H1 (cell line): ENCODE measurements around the gene UBASH3B. TPM values are rescaled to one million over a fixed set of nuclear protein-coding genes. Genes with fewer than 3 reads are reported as not detected.
A peak's percentile ranks its signal among the peaks of the same experiment; 100 is the strongest.

Source experiments
- CTCF ChIA-PET: fragments of 300-600 bp; sonication (Branson Sonifier 250); formaldehyde crosslinking; loops from one replicate; lab custom pipeline; 2021; ENCODE audit not compliant: partially characterized antibody; lab: Charles Lee
- POLR2A ChIA-PET: fragments of 300-600 bp; sonication (Branson Sonifier 250); formaldehyde crosslinking; loops from one replicate; lab custom pipeline; 2021; ENCODE audit warnings: inconsistent platforms; ENCODE audit not compliant: partially characterized antibody; lab: Charles Lee
- DNase-seq, 2 experiments: peaks; one replicate each; pipeline versions ENCODE4 v3.0.0 to v3.0.0-alpha.2; 2010 to 2022; ENCODE audit warnings: low spot score in 2 of 2, low read depth in 1 of 2, mixed read lengths in 1 of 2
- FAIRE-seq: peaks from 2 replicates; lab custom pipeline; 2011; peaks lifted over from hg19 to GRCh38; lab: Jason Lieb, UNC
- H2AFZ ChIP-seq: 2 replicates; pipeline ENCODE4 v1.8.1; 2012; ENCODE audit warnings: low read length, inconsistent platforms
- H2AK5ac ChIP-seq: 2 replicates; pipeline ENCODE4 v1.6.1; 2013; ENCODE audit warnings: low read depth, low read length
- H2BK120ac ChIP-seq: replicated peaks from 2 replicates; pipeline ENCODE3; 2013; ENCODE audit warnings: low read depth, low read length, inconsistent platforms
- H2BK12ac ChIP-seq: 2 replicates; pipeline ENCODE4 v1.6.1; 2013; ENCODE audit warnings: low read depth, low read length
- H2BK15ac ChIP-seq: 2 replicates; pipeline ENCODE4 v1.6.1; 2013; ENCODE audit warnings: low read length
- H2BK20ac ChIP-seq: 2 replicates; pipeline ENCODE4 v1.6.1; 2013; ENCODE audit warnings: low read length
- H2BK5ac ChIP-seq: 2 replicates; pipeline ENCODE4 v1.6.1; 2013; ENCODE audit warnings: low read depth, low read length
- H3K14ac ChIP-seq: 2 replicates; pipeline ENCODE4 v1.6.1; 2013; ENCODE audit warnings: inconsistent platforms; ENCODE audit not compliant: insufficient read length
- H3K18ac ChIP-seq: 2 replicates; pipeline ENCODE4 v1.6.1; 2013; ENCODE audit warnings: low read length; ENCODE audit errors: extremely low read depth
- H3K23ac ChIP-seq: 2 replicates; pipeline ENCODE4 v1.6.1; 2013; ENCODE audit warnings: inconsistent platforms; ENCODE audit not compliant: insufficient read length
- H3K23me2 ChIP-seq: 2 replicates; pipeline ENCODE4 v1.6.1; 2013; ENCODE audit warnings: low read depth, low read length
- H3K27ac ChIP-seq: 2 replicates; pipeline ENCODE4 v1.6.1; 2011; ENCODE audit warnings: low read depth, low read length, inconsistent platforms
- H3K27me3 ChIP-seq, 4 experiments: replicated peaks in 1 of 4; 1 replicate in 1 of 4; 2 replicates in 3 of 4; pipeline versions ENCODE4 v1.6.1 to v1.8.1; 2011 to 2013; ENCODE audit warnings: low read length in 3 of 4, mild to moderate bottlenecking in 3 of 4, inconsistent platforms in 2 of 4, mixed read lengths in 2 of 4, moderate library complexity in 1 of 4; ENCODE audit not compliant: control insufficient read depth in 3 of 4, insufficient read depth in 3 of 4; ENCODE audit errors: extremely low read depth in 1 of 4
- H3K36me3 ChIP-seq, 4 experiments: 2 replicates each; pipeline versions ENCODE4 v1.6.1 to v1.8.1; 2011 to 2013; ENCODE audit warnings: mild to moderate bottlenecking in 4 of 4, low read length in 3 of 4, moderate library complexity in 2 of 4, control low read depth in 1 of 4, inconsistent platforms in 1 of 4; ENCODE audit not compliant: insufficient read depth in 4 of 4, control insufficient read depth in 2 of 4
- H3K4ac ChIP-seq: replicated peaks from 2 replicates; pipeline ENCODE3; 2013; ENCODE audit warnings: low read length, low read depth, mixed read lengths, inconsistent platforms; ENCODE audit not compliant: insufficient read length
- H3K4me1 ChIP-seq, 4 experiments: replicated peaks in 1 of 4; 1 replicate in 1 of 4; 2 replicates in 3 of 4; pipeline versions ENCODE4 v1.6.1 to v1.8.1; 2011 to 2013; ENCODE audit warnings: low read length in 3 of 4, inconsistent platforms in 2 of 4, mixed read lengths in 1 of 4; ENCODE audit not compliant: insufficient read depth in 4 of 4, control insufficient read depth in 3 of 4
- H3K4me2 ChIP-seq, 2 experiments: 2 replicates each; pipeline versions ENCODE4 v1.6.1 to v1.8.1; 2011 to 2013; ENCODE audit warnings: low read depth in 2 of 2, low read length in 2 of 2, control low read depth in 1 of 2, inconsistent platforms in 1 of 2, mild to moderate bottlenecking in 1 of 2; ENCODE audit not compliant: insufficient read depth in 1 of 2
- H3K4me3 ChIP-seq, 4 experiments: fragments of 200-600, 300-600 bp in 1 of 4; sonication (generic), shearing (Covaris generic), sonication (Bioruptor Twin) in 1 of 4; 2 replicates each; pipeline versions ENCODE4 v1.5.1 to v1.8.1; 2011 to 2016; ENCODE audit warnings: low read length in 4 of 4, low read depth in 3 of 4, control low read depth in 2 of 4, inconsistent platforms in 2 of 4, mild to moderate bottlenecking in 2 of 4, mixed read lengths in 1 of 4, moderate library complexity in 1 of 4; ENCODE audit not compliant: insufficient read depth in 2 of 4; ENCODE audit errors: extremely low read depth in 1 of 4
- H3K56ac ChIP-seq: replicated peaks from 2 replicates; pipeline ENCODE3; 2013; ENCODE audit warnings: low read depth, mild to moderate bottlenecking, mixed read lengths, low read length, inconsistent platforms; ENCODE audit not compliant: insufficient read length
- H3K79me1 ChIP-seq: 2 replicates; pipeline ENCODE4 v1.6.1; 2013; ENCODE audit warnings: low read depth, low read length, control low read depth
- H3K79me2 ChIP-seq, 2 experiments: 2 replicates each; pipeline versions ENCODE4 v1.6.1 to v1.8.1; 2012 to 2013; ENCODE audit warnings: low read length in 2 of 2, mild to moderate bottlenecking in 2 of 2, inconsistent platforms in 1 of 2; ENCODE audit not compliant: insufficient read depth in 2 of 2, control insufficient read depth in 1 of 2
- H3K9ac ChIP-seq, 4 experiments: replicated peaks in 1 of 4; 1 replicate in 1 of 4; 2 replicates in 3 of 4; pipeline versions ENCODE4 v1.6.1 to v1.8.1; 2011 to 2013; ENCODE audit warnings: low read depth in 3 of 4, low read length in 3 of 4, control low read depth in 2 of 4, mild to moderate bottlenecking in 2 of 4, moderate library complexity in 2 of 4, inconsistent platforms in 1 of 4; ENCODE audit errors: extremely low read depth in 1 of 4
- H3K9me3 ChIP-seq, 2 experiments: 2 replicates each; pipeline versions ENCODE4 v1.6.1 to v1.8.1; 2012 to 2013; ENCODE audit warnings: mild to moderate bottlenecking in 2 of 2, moderate library complexity in 2 of 2, control low read depth in 1 of 2, inconsistent platforms in 1 of 2, low read depth in 1 of 2, low read length in 1 of 2, mixed read lengths in 1 of 2; ENCODE audit not compliant: insufficient read depth in 2 of 2
- H4K20me1 ChIP-seq, 2 experiments: replicated peaks in 1 of 2; 2 replicates each; pipeline versions ENCODE3 to v1.8.1; 2011 to 2013; ENCODE audit warnings: inconsistent platforms in 2 of 2, low read length in 2 of 2, mild to moderate bottlenecking in 1 of 2; ENCODE audit not compliant: insufficient read depth in 2 of 2, control insufficient read depth in 1 of 2
- H4K5ac ChIP-seq: 2 replicates; pipeline ENCODE4 v1.6.1; 2013; ENCODE audit warnings: low read length, low read depth, mixed read lengths, inconsistent platforms; ENCODE audit not compliant: insufficient read length
- H4K8ac ChIP-seq: 2 replicates; pipeline ENCODE4 v1.8.0; 2013; ENCODE audit warnings: mild to moderate bottlenecking, moderate library complexity, low read length, inconsistent platforms; ENCODE audit not compliant: insufficient read depth; ENCODE audit errors: extremely low read depth
- H4K91ac ChIP-seq: replicated peaks from 2 replicates; pipeline ENCODE3; 2013; ENCODE audit warnings: low read length, mixed read lengths, inconsistent platforms; ENCODE audit not compliant: insufficient read length
- CHD1 ChIP-seq: IDR thresholded peaks from 2 replicates; pipeline ENCODE4 v1.6.1; 2012; ENCODE audit warnings: low read depth, low read length, improper control_type of control experiment
- FOSL1 ChIP-seq: IDR thresholded peaks from 2 replicates; pipeline ENCODE4 v1.6.1; 2011; ENCODE audit warnings: mild to moderate bottlenecking, low read depth, low read length, moderate library complexity; ENCODE audit not compliant: insufficient read depth
- MAFK ChIP-seq: IDR thresholded peaks from 2 replicates; pipeline ENCODE4 v1.6.1; 2012; ENCODE audit warnings: low read depth, mild to moderate bottlenecking, improper control_type of control experiment, low read length
- NANOG ChIP-seq: IDR thresholded peaks from 2 replicates; pipeline ENCODE4 v1.6.1; 2011; ENCODE audit warnings: low read length, low read depth, mild to moderate bottlenecking, inconsistent platforms; ENCODE audit not compliant: insufficient read depth, poor library complexity, severe bottlenecking
- RXRA ChIP-seq: IDR thresholded peaks from 2 replicates; pipeline ENCODE4 v1.6.1; 2011; ENCODE audit warnings: low read depth, mild to moderate bottlenecking, low read length, moderate library complexity; ENCODE audit not compliant: insufficient read depth
- SIN3A ChIP-seq, 2 experiments: IDR thresholded peaks in 1 of 2; conservative IDR thresholded peaks in 1 of 2; 2 replicates each; pipeline ENCODE4 v1.6.1; 2011 to 2012; ENCODE audit warnings: low read length in 2 of 2, improper control_type of control experiment in 1 of 2, low read depth in 1 of 2, mild to moderate bottlenecking in 1 of 2
- SP4 ChIP-seq: IDR thresholded peaks from 2 replicates; pipeline ENCODE4 v1.6.1; 2012; ENCODE audit warnings: low read length, inconsistent platforms
- TCF12 ChIP-seq: IDR thresholded peaks from 2 replicates; pipeline ENCODE4 v1.6.1; 2011; ENCODE audit warnings: low read depth, mild to moderate bottlenecking, low read length
- WGBS, 2 experiments: shearing (Covaris generic) in 1 of 2; methylation state at CpG; one replicate each; pipeline versions ENCODE4 v1.1.6 to v1.1.7; 2013 to 2015; ENCODE audit warnings: low lambda C conversion rate in 2 of 2, mixed read lengths in 2 of 2, inconsistent platforms in 1 of 2, low coverage in 1 of 2, missing lambda C conversion rate in 1 of 2; ENCODE audit not compliant: insufficient replicate concordance in 2 of 2, insufficient coverage in 1 of 2, insufficient read length in 1 of 2; ENCODE audit errors: extremely low coverage in 1 of 2, missing lambda C conversion rate in 1 of 2; 5-methylcytosine and 5-hydroxymethylcytosine counted together
- polyA plus RNA-seq, 7 experiments: library from polyadenylated mRNA; depleted of rRNA in 3 of 7; stranded (reverse) in 5 of 7; unstranded in 2 of 7; fragments of >200 nt in 5 of 7; fragments of 200-250 nt in 2 of 7; gene quantifications; 1 replicate in 5 of 7; 2 replicates in 1 of 7; 4 replicates in 1 of 7; pipeline versions ENCODE4 v1.2.1 to v1.2.3, GENCODE V29; 2011 to 2013; ENCODE audit warnings: missing spikeins in 2 of 7, mixed read lengths in 2 of 7
- total RNA-seq: library from RNA; stranded (reverse); fragmentation: NEBNext Ultra II Directional; extraction: Animal tissue kit (Norgen Biotek cat#: 25700); gene quantifications from 2 replicates; pipeline ENCODE4 v1.2.1, GENCODE V29; 2021

The UBASH3B gene
- total and polyA plus RNA-seq, 2 of the 8 experiments (the other 6 are each of a cell fraction or from before 2014, with no cell fraction given): 7.5 to 9.5 TPM

DNA sequence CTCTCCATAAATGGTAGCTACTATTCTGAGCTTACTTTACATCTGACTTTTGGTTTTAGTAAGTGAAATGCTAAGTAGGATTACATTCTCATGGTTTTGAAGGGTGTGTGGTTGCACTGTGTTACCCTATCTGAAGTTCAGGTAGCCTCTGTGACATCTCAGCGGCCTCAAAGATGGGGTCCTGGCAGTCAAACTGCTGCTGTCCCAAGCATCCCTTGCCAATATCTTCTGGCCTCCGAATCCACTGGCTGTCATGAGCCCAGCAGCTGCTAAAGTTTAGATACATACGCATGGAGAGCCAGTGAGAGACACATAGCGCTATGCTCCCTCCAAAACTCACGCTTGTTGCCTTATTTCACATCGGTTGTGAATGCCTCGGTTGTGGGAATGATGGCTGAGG is 34.9 kb downstream of the UBASH3B start:
- no peak overlapping the region for H3K18ac ChIP-seq
- peaks cover 4% of the 10 kb centered on the region for H3K79me1 ChIP-seq
- no peaks in the 10 kb centered on the region for H3K9me3 ChIP-seq
- no peak overlapping the region for H3K4me3 ChIP-seq
- no peaks in the 10 kb centered on the region for H4K20me1 ChIP-seq
- no peak overlapping the region for H2AK5ac ChIP-seq
- no peak overlapping the region for H3K56ac ChIP-seq
- H3K36me3 ChIP-seq: no peaks in the 10 kb centered on the region
- 90% methylated on average over 7 of the region's 7 CpGs; no CpG with 5 or more reads in 1 of the 2 experiments for WGBS, 2 experiments
- no peak overlapping the region for H4K5ac ChIP-seq
- peak overlapping the region; percentile 53; the same call in 1 of the 2 replicates for H2BK20ac ChIP-seq
- no peak overlapping the region for H4K8ac ChIP-seq
- H3K9ac ChIP-seq: no peak overlapping the region
- H2BK12ac ChIP-seq: no peak overlapping the region
- ChIA-PET CTCF (interaction anchor here (1.2 to 2.1 kb wide), 2 partner anchors 10 to 163 kb away, joined by 3 to 6 read pairs; no protein-coding TSS in a partner anchor), POLR2A (no interaction called here)
- H3K4me2 ChIP-seq: no peak overlapping the region
- no peak for FAIRE-seq
- H3K27ac ChIP-seq: no peak overlapping the region
- no peak overlapping the region for H3K14ac ChIP-seq
- no peaks in the 10 kb centered on the region for H3K23me2 ChIP-seq
- H3K79me2 ChIP-seq: no peaks in the 10 kb centered on the region
- H3K4me1 ChIP-seq: peaks cover 7 to 22% (median 15%) of the 10 kb centered on the region in 4 experiments; a peak in 6 of 7 replicates
- H2BK120ac ChIP-seq: no peak overlapping the region
- DNase-seq: no peak
- H3K27me3 ChIP-seq: no peaks in the 10 kb centered on the region
- H4K91ac ChIP-seq: no peak overlapping the region
- no peak overlapping the region for H3K23ac ChIP-seq
- H2BK15ac ChIP-seq: peak overlapping the region; percentile 65; the same call in 1 of the 2 replicates
- no peak overlapping the region for H2BK5ac ChIP-seq
- no peak overlapping the region for H3K4ac ChIP-seq
- no peak overlapping the region for H2AFZ ChIP-seq
- TF ChIP-seq CHD1 (no peak), SP4 (no peak), RXRA (no peak), MAFK (no peak), TCF12 (no peak), FOSL1 (no peak), NANOG (no peak), SIN3A (conservative IDR thresholded peaks at IDR 0.05 in 1 of 2, IDR thresholded peaks at IDR 0.05 in 1 of 2; ENCODE audit: low read depth in 1 of 2, low read length in 2 of 2) (no peak)
